Kidney (tissue), 14 donors: ENCODE results near the gene NBEA. TPM values are rescaled to one million over a fixed set of nuclear protein-coding genes. Genes with fewer than 3 reads are reported as not detected.
"Not testable (repeated sequence)": the region's sequence is repeated elsewhere in the genome, so short reads cannot be mapped to it uniquely, and the experiment has no call there.

Source experiments
- DNase-seq, 5 donors: peaks; one replicate each; pipeline ENCODE4 v3.0.0-alpha.2; 2013 to 2020
- FAIRE-seq: peaks from 2 replicates; lab custom pipeline; 2012; peaks lifted over from hg19 to GRCh38; lab: Jason Lieb, UNC
- H3K27ac ChIP-seq, 2 donors: one replicate each; pipeline ENCODE4 v1.7.0; 2013; ENCODE audit warnings: low read depth in 2 of 2, low read length in 2 of 2, inconsistent platforms in 1 of 2
- H3K27me3 ChIP-seq: one replicate; pipeline ENCODE4 v1.7.1; 2013; ENCODE audit warnings: low read length, inconsistent platforms; ENCODE audit not compliant: control insufficient read depth, insufficient read depth
- H3K36me3 ChIP-seq, 3 donors: one replicate each; pipeline versions ENCODE4 v1.7.0 to v1.7.1; 2013; ENCODE audit warnings: low read length in 3 of 3, control low read depth in 1 of 3, inconsistent platforms in 1 of 3; ENCODE audit not compliant: insufficient read depth in 3 of 3, control insufficient read depth in 2 of 3
- H3K4me1 ChIP-seq, 3 donors: one replicate each; pipeline versions ENCODE4 v1.7.0 to v1.7.1; 2013; ENCODE audit warnings: low read length in 3 of 3, inconsistent platforms in 1 of 3, low read depth in 1 of 3; ENCODE audit not compliant: control insufficient read depth in 2 of 3, insufficient read depth in 2 of 3
- H3K4me3 ChIP-seq, 3 donors: one replicate each; pipeline versions ENCODE4 v1.7.0 to v1.8.1; 2013; ENCODE audit warnings: low read length in 3 of 3, control low read depth in 1 of 3, inconsistent platforms in 1 of 3
- H3K9ac ChIP-seq, 3 donors: one replicate each; pipeline versions ENCODE4 v1.7.0 to v1.7.1; 2013; ENCODE audit warnings: low read length in 3 of 3, control low read depth in 1 of 3, inconsistent platforms in 1 of 3
- H3K9me3 ChIP-seq, 3 donors: one replicate each; pipeline versions ENCODE4 v1.7.0 to v1.7.1; 2013; ENCODE audit warnings: low read length in 3 of 3, control low read depth in 1 of 3, inconsistent platforms in 1 of 3; ENCODE audit not compliant: control insufficient read depth in 2 of 3, insufficient read depth in 1 of 3
- CTCF ChIP-seq: IDR thresholded peaks from 3 replicates; pipeline ENCODE4 v1.5.1; 2012; ENCODE audit warnings: mild to moderate bottlenecking, moderate library complexity, borderline replicate concordance; ENCODE audit not compliant: insufficient read depth; ENCODE audit errors: extremely low read depth
- intact Hi-C: fragments of 100-400 bp; cut with DNase I; formaldehyde crosslinking; loops from one replicate; pipeline ENCODE4 v1.11.1; 2022
- polyA plus RNA-seq: library from polyadenylated mRNA; stranded (reverse); fragments of 350-450 nt; fragmentation: Illumina TruSeq; extraction: RNeasy Lipid Tissue Mini Kit (QIAGEN cat#74804); gene quantifications from one replicate; pipeline ENCODE4 v1.2.3, GENCODE V29; 2014; ENCODE audit warnings: low read depth, low replicate concordance; ENCODE audit not compliant: insufficient read depth
- total RNA-seq: library from RNA; stranded (reverse); fragmentation: NEBNext Ultra II Directional; extraction: Animal tissue kit (Norgen Biotek cat#: 25700); gene quantifications from one replicate; pipeline ENCODE4 v1.2.1, GENCODE V29; 2021
- donor health status: control.
- donor health status: control.
- donor health status: control.
- donor health status: control.
- donor health status: control.
- donor health status: DM: yes; HTN: yes; CAD: no.
- donor health status: Normal renal cell carcinoma (clear cell type).

NBEA gene
- total and polyA plus RNA-seq, 2 donors from 2014 or later: 4.7 to 14.6 TPM

GRCh38 chr13:34988330-34988791 is 46.3 kb downstream of the NBEA start:
- FAIRE-seq: no peak
- DNase-seq: no peak
- no peak for TF ChIP-seq CTCF
- Histone ChIP-seq H3K9me3 (peaks cover 0 to 32% (median 13%) of the 10 kb centered on the region in 3 donors), H3K4me1 (peaks cover 0 to 5% (median 0%) of the 10 kb centered on the region in 3 donors), H3K9ac (no peak overlapping the region), H3K27ac (no peak overlapping the region), H3K4me3 (no peak overlapping the region), H3K27me3 (no peaks in the 10 kb centered on the region), H3K36me3 (no peaks in the 10 kb centered on the region)
- intact Hi-C loops: no loop called here

GRCh38 chr13:34990399-34991214 is 48.5 kb downstream of the NBEA start:
- no peak for DNase-seq
- Histone ChIP-seq H3K4me1 (peaks cover 0 to 5% (median 0%) of the 10 kb centered on the region in 3 donors), H3K9me3 (peaks cover 0 to 32% (median 13%) of the 10 kb centered on the region in 3 donors), H3K36me3 (no peaks in the 10 kb centered on the region), H3K9ac (no peak overlapping the region), H3K4me3 (no peak overlapping the region), H3K27me3 (no peaks in the 10 kb centered on the region), H3K27ac (peak overlapping the region in 1 of 2 donors; percentile 70)
- peak; percentile 21 for FAIRE-seq
- TF ChIP-seq CTCF: no peak
- intact Hi-C loops: no loop called here

- intact Hi-C loops: no loop called here
- no peaks in the 10 kb centered on the region for H3K36me3 ChIP-seq
- no peak overlapping the region for H3K27ac ChIP-seq
- no peak for TF ChIP-seq CTCF
- H3K9me3 ChIP-seq: peaks cover 0 to 30% (median 13%) of the 10 kb centered on the region in 3 donors
- FAIRE-seq: no peak
- no peak for DNase-seq
- H3K27me3 ChIP-seq: no peaks in the 10 kb centered on the region
- peaks cover 0 to 5% (median 0%) of the 10 kb centered on the region in 3 donors for H3K4me1 ChIP-seq
- H3K9ac ChIP-seq: no peak overlapping the region
- H3K4me3 ChIP-seq: no peak overlapping the region
Observed at GRCh38 chr13:34993470-34993869, 51.4 kb downstream of the NBEA start.

- H3K27me3 ChIP-seq, DNase-seq, FAIRE-seq, H3K4me3 ChIP-seq, intact Hi-C loops, H3K27ac ChIP-seq, H3K9me3 ChIP-seq, H3K4me1 ChIP-seq, H3K9ac ChIP-seq, H3K36me3 ChIP-seq: not testable (repeated sequence)
Observed at GRCh38 chr13:35003734-35004133, 61.7 kb downstream of the NBEA start.
